IPS-NIHi7 (cell line): ENCODE data around the gene IFNGR2.
"Not testable (repeated sequence)": the region's sequence is repeated elsewhere in the genome, so short reads cannot be mapped to it uniquely, and the experiment has no call there.

Experiments
- DNase-seq: peaks from one replicate; pipeline ENCODE4 v3.0.0; 2012; ENCODE audit warnings: mixed read lengths; ENCODE audit errors: extremely low spot score

The IFNGR2 gene

GRCh38 chr21:33377221-33377920, 25.8 kb upstream of the IFNGR2 start:
- DNase-seq: no peak

GRCh38 chr21:33378081-33378480, 25.1 kb upstream of the IFNGR2 start:
- no peak for DNase-seq

DNA sequence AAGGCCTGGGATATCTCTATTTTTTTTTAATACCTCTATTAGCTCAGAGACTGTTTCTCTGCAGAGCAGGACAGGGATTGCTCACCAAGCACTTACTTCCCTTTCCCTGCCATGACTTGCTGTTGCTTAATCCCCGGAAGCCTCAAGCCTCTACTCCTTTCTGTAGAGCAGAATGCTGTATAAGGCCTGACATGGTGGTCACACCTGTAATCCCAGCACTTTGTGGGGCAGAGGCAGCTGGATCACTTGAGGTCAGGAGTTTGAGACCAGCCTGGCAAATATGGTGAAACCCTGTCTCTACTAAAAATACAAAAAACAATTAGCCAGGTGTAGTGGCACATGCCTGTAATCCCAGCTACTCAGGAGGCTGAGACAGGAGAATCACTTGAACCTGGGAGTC, 23.3 kb upstream of the IFNGR2 start:
- DNase-seq: not testable (repeated sequence)

DNA sequence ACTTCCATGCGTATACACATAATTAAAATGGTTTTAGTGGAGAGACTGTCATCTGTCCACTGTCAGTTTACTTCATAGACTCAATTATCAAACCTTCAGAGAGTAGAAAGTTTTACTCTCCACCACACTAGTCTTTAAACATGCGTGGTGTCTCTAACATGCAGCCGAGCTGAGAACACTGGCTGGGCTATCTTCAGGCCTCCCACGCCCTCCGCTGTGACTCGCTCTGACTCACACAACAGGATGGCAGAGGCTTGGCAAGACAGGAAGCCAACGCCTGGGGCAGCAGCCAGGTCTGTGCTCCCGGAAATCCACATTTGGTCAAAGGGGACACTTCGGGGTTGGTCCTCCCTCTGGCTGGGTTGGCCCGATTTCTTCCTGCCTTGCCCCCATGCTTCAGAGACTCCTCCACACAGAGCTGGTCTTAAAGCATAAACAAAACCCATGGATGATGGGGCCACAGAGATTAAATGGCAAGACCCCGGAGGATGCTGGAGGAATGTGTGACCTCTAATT, 22.7 kb upstream of the IFNGR2 start:
- peak; percentile 56 for DNase-seq

DNA sequence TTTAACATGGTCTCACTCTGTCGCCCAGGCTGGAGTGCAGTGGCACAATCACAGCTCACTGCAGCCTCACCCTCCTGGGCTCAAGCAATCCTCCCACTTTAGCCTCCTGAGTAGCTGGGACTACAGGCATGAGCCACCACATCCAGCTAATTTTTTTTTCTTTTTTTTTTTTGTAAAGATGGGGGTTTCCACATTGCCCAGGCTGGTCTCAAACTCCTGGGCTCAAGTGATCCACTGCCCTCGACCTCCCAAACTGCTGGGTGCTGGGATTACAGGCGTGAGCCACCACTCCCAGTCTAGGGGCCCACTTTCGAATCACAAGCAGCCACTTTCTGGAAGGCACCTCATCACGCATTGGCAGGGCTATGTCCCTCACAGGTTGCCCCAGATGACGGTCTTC, 21.8 kb upstream of the IFNGR2 start:
- not testable (repeated sequence) for DNase-seq

DNA sequence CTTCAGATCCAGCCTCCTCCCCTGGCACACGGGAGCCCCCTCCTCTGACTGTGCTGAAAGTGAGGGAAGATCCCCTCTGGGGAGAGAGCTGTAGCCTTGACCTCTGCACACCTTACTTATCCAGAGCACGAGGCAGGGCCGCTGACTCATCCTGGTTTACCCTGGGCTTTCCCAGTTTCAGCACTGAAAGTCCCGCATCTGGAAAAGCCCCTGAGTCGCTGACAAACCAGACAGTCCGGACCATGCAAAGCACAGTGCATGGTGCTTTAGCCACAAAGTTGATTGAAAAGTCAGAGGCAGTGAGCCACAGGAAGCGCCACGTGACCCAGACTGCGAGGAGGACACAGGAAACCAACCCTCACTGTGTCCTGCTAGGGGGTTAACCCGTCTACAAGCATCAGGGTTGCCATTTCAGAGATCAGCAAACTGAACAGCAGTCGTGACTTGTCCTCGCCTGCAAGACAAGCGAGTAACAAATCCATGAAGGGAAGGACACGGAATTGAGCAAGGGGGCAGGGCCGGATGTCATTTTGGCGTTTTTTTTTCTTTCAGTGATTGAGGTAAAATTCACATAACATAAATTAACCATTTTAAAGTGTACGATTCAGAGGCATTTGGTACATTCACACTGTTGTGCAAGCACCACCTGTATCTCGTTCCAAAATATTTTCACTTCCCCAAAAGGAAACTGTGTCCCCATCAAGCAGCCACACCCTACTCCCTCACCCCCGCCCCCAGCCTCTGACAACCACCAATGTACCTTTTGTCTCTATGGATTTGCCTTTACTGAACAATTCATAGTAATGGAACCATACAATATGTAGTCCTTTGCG, 19.9 kb upstream of the IFNGR2 start:
- DNase-seq: no peak

GRCh38 chr21:33384841-33385331, 18.3 kb upstream of the IFNGR2 start:
- DNase-seq: no peak

DNA sequence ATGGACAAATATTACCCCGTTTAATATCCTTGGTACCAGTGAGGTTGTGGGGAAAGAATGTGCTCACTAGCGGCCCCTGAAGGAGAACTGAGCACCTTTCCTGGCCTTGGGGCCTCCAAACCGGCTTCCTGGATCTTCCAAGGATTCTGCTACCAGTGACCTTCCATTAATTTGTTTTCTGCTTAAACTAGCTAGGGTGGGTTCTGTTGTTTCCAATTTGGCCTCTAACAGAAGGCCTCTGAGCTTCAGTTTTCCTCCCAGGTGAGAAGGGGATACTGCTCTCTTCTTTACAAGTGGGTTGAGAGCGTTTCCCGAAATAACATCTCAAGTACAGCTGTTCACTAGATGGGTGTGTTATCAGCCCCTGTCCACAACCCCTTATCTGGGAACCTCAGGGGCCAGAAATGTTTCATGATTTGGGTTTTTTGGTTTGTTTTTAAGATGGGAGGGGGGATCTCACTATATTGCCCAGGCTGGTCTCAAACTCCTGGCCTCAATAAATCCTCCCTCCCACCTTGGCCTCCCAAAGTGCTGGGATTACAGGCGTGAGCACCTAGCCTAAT, 16.9 kb upstream of the IFNGR2 start:
- peak; percentile 64 for DNase-seq

GRCh38 chr21:33387294-33387693, 15.9 kb upstream of the IFNGR2 start:
- DNase-seq: no peak

- no peak for DNase-seq
Observed at GRCh38 chr21:33388188-33388587, 15.0 kb upstream of the IFNGR2 start.

GRCh38 chr21:33390479-33390878, 12.7 kb upstream of the IFNGR2 start:
- DNase-seq: no peak

DNA sequence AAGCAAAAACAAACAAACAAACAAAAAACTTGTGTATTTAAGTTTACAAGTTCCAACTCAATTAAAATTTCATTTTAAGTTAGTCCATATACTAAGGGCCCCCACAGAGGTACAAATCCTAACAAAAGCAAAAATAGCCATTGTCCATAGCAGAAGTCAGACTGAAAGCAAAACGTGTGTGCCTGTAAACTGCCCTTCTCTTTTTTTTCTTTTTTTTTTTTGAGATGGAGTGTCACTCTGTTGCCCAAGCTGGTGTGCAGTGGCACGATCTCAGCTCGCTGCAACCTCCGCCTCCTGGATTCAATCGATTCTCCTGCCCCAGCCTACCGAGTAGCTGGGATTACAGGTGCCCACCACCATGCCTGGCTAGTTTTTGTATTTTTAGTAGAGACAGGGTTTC, 11.6 kb upstream of the IFNGR2 start:
- DNase-seq: no peak

- DNase-seq: no peak
Observed at GRCh38 chr21:33392284-33392985, 10.8 kb upstream of the IFNGR2 start.

DNA sequence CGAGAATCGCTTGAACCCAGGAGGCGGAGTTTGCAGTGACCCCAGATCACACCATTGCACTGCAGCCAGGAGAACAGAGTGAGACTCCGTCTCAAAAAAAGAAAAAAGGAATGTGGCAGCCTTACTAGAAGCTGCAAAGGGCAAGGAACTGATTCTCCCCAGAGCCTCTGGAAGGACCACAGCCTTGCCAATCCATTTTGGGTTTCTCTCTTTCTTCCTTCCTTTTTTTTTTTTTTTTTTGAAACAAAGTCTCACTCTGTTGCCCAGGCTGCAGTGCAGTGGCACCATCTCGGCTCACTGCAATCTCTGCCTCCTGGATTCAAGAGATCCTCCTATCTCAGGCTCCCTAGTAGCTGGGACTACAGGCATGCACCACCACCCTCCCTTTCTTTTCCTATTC, 9.9 kb upstream of the IFNGR2 start:
- no peak for DNase-seq

- DNase-seq: no peak
Observed at GRCh38 chr21:33394260-33394659, 9.0 kb upstream of the IFNGR2 start.

GRCh38 chr21:33395891-33396331, 7.3 kb upstream of the IFNGR2 start:
- no peak for DNase-seq

- no peak for DNase-seq
Observed at GRCh38 chr21:33396436-33396835, 6.8 kb upstream of the IFNGR2 start.

GRCh38 chr21:33396951-33397350, 6.3 kb upstream of the IFNGR2 start:
- DNase-seq: no peak

DNA sequence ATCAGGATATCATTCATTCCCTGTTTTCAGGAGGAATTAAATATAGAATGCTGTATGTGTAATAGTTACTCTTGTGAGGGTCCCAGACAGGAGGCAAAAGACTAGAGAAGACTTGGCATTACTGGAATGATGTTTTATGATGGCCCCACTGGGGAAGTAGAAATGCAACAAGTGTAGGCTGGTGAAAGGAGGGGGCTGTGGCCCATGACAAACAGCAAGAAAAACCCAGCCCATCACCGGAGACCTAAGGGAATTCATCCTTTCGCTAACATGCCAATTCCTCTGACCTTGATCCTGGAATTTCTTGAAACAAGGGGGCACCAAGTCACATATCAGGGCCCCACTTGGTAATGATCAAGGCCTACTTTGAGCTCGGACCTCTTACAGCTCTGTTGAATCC, 5.5 kb upstream of the IFNGR2 start:
- DNase-seq: no peak

- DNase-seq: no peak
Observed at GRCh38 chr21:33398361-33398760, 4.9 kb upstream of the IFNGR2 start.

DNA sequence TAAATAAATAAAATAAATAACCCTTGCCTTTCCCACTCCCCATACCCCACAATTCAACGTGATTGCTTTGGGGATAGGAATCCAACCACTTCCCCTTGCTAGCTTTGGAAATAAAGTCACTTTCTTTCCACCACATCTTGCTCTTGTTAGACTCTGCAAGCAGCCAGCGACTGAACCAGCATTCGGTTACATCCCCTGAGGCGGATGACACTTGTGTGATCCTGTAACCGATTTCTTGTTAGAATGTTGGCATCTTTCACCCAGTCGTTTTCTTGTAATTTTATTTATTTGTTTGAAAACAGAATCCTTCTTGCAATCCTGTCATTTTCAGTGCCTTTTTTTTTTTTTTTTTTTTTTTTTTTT, 1.6 kb upstream of the IFNGR2 start:
- no peak for DNase-seq
